Hepatocyte (in vitro differentiated cells): ENCODE data around the gene DHRS2. TPM values are rescaled to one million over a fixed set of nuclear protein-coding genes. Genes with fewer than 3 reads are reported as not detected.

Source experiments
- DNase-seq: peaks from one replicate; pipeline ENCODE4 v3.0.0-alpha.2; 2016; ENCODE audit warnings: low spot score
- H2AFZ ChIP-seq: fragments of 200-600 bp; sonication (generic); 2 replicates; pipeline ENCODE4 v1.6.0; 2016; ENCODE audit warnings: antibody characterized with exemption, mild to moderate bottlenecking
- H3K27ac ChIP-seq: fragments of 200-600 bp; sonication (generic); 2 replicates; pipeline ENCODE4 v1.5.1; 2016; ENCODE audit warnings: mild to moderate bottlenecking
- H3K27me3 ChIP-seq: fragments of 200-600 bp; sonication (generic); 2 replicates; pipeline ENCODE4 v1.6.1; 2016
- H3K36me3 ChIP-seq: fragments of 200-600 bp; sonication (generic); replicated peaks from 2 replicates; pipeline ENCODE4 v1.5.1; 2016; ENCODE audit warnings: low read depth; ENCODE audit not compliant: insufficient read depth
- H3K4me1 ChIP-seq: fragments of 200-600 bp; sonication (generic); 2 replicates; pipeline ENCODE4 v1.5.1; 2016; ENCODE audit warnings: mild to moderate bottlenecking, moderate library complexity; ENCODE audit not compliant: insufficient read depth
- H3K4me2 ChIP-seq: fragments of 200-600 bp; sonication (generic); 2 replicates; pipeline ENCODE4 v1.6.0; 2016
- H3K4me3 ChIP-seq: fragments of 200-600 bp; sonication (generic); 2 replicates; pipeline ENCODE4 v1.5.1; 2016; ENCODE audit warnings: mild to moderate bottlenecking
- H3K79me2 ChIP-seq: fragments of 200-600 bp; sonication (generic); 2 replicates; pipeline ENCODE4 v1.6.0; 2017; ENCODE audit warnings: mild to moderate bottlenecking
- H3K9me2 ChIP-seq: fragments of 200-600 bp; sonication (generic); replicated peaks from 2 replicates; pipeline ENCODE4 v1.6.0; 2017; ENCODE audit warnings: mild to moderate bottlenecking; ENCODE audit not compliant: insufficient read depth
- H3K9me3 ChIP-seq: fragments of 200-600 bp; sonication (generic); 2 replicates; pipeline ENCODE4 v1.5.1; 2016; ENCODE audit warnings: low read depth, mild to moderate bottlenecking
- H4K20me1 ChIP-seq: fragments of 200-600 bp; sonication (generic); 2 replicates; pipeline ENCODE4 v1.6.0; 2016; ENCODE audit warnings: mild to moderate bottlenecking; ENCODE audit not compliant: insufficient read depth, poor library complexity, severe bottlenecking
- EZH2 ChIP-seq: fragments of 200-600 bp; sonication (generic); IDR thresholded peaks from 2 replicates; pipeline ENCODE4 v1.6.1; 2016; ENCODE audit warnings: antibody characterized with exemption, mild to moderate bottlenecking, borderline replicate concordance
- EZH2phosphoT487 ChIP-seq: fragments of 200-600 bp; sonication (generic); IDR thresholded peaks from one replicate; pipeline ENCODE4 v1.6.1; 2018; ENCODE audit warnings: antibody characterized with exemption, mild to moderate bottlenecking, low read depth, moderate library complexity; ENCODE audit not compliant: unreplicated experiment, severe bottlenecking
- WGBS: methylation state at CpG from one replicate; pipeline ENCODE4 v1.1.6; 2016; ENCODE audit warnings: low lambda C conversion rate; ENCODE audit errors: missing lambda C conversion rate; 5-methylcytosine and 5-hydroxymethylcytosine counted together
- polyA plus RNA-seq: library from polyadenylated mRNA; unstranded; fragments of >200 nt; fragmentation: Nextera tagmentation; extraction: Ambion mirVana; gene quantifications from 2 replicates; pipeline ENCODE4 v1.2.1, GENCODE V29; 2016
- total RNA-seq: library from RNA; depleted of rRNA; stranded (reverse); fragments of >200 nt; gene quantifications from 2 replicates; pipeline ENCODE4 v1.2.3, GENCODE V29; 2014
- TF ChIP-seq, protein P1 (sequence below): fragments of 200-600 bp; sonication (generic); IDR thresholded peaks from 2 replicates; pipeline ENCODE4 v1.5.1; 2016; ENCODE audit warnings: antibody characterized with exemption, mild to moderate bottlenecking; ENCODE audit not compliant: poor library complexity

DHRS2 gene
- total and polyA plus RNA-seq, 2 experiments from 2014 or later: 10.4 to 14.2 TPM

DNA sequence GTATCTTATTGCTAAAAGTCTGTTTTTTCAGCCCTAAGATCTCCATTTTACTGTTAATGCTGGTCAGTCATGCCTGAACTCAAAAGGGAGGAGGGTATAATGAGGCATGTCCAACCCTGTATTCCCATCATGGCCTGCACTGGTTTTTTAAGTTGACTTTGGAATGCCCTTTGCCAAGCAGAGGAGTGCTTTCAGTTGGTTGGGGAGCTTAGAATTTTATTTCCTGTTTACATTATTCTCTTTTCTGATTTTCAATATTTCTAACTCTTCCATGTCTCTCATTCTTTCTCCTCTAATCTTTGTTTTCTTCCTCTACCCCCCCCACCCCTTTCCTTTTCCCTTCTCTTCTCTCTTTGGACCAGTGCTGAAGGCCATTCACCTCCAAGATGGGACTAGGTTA, 4.9 kb upstream of the DHRS2 start:
- peak overlapping the region; percentile 63 for H3K27ac ChIP-seq
- DNase-seq: no peak
- no peaks in the 10 kb centered on the region for H3K36me3 ChIP-seq
- H3K4me1 ChIP-seq: peaks cover 28% of the 10 kb centered on the region
- no peak overlapping the region for H3K4me3 ChIP-seq
- no peaks in the 10 kb centered on the region for H3K79me2 ChIP-seq
- TF ChIP-seq, protein P1, sequence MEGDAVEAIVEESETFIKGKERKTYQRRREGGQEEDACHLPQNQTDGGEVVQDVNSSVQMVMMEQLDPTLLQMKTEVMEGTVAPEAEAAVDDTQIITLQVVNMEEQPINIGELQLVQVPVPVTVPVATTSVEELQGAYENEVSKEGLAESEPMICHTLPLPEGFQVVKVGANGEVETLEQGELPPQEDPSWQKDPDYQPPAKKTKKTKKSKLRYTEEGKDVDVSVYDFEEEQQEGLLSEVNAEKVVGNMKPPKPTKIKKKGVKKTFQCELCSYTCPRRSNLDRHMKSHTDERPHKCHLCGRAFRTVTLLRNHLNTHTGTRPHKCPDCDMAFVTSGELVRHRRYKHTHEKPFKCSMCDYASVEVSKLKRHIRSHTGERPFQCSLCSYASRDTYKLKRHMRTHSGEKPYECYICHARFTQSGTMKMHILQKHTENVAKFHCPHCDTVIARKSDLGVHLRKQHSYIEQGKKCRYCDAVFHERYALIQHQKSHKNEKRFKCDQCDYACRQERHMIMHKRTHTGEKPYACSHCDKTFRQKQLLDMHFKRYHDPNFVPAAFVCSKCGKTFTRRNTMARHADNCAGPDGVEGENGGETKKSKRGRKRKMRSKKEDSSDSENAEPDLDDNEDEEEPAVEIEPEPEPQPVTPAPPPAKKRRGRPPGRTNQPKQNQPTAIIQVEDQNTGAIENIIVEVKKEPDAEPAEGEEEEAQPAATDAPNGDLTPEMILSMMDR: no peak
- TF ChIP-seq EZH2phosphoT487 (no peak), EZH2 (no peak)
- H3K27me3 ChIP-seq: no peaks in the 10 kb centered on the region
- H4K20me1 ChIP-seq: no peaks in the 10 kb centered on the region
- H3K9me3 ChIP-seq: no peaks in the 10 kb centered on the region
- peak overlapping the region; percentile 44 for H3K4me2 ChIP-seq
- no peaks in the 10 kb centered on the region for H3K9me2 ChIP-seq
- H2AFZ ChIP-seq: no peak overlapping the region

DNA sequence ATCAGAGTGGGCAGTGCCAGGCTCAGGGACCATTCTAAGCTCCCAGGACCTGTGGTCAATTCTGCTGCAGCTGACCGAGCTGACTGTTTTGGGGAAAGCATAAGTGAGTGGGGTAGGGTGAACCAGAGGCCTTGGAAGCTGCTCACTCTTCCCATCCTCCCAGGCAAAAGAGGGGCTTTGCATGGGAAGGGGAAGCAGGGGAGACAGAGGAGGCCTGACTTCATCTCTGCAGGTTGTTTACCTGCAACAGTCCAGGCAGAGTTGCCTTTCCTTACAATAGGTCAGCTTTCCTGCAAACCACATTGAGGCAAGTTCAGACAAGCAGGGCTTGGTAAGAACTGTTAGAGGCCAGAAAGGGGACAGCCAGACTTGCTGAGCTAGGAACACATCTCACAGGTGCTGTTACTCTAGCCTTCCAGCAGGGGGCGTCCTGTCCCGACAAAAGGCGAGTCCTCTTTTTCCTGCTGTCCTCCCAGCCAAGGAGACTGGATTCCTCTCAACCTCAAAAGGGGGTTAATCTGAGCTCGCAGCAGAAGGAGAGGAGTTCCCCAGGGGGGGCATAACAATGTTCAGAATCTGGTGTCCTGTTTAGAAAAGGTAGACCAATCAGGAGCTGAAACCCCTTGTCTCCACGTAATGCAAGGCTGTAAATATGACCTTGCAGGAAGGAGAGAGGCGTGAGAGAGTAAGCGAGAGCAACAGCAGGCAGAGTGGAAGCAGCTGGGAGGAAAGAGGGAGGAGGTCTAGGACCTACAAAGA, 4.3 kb upstream of the DHRS2 start:
- TF ChIP-seq, protein P1: peak; percentile 96
- no peak for TF ChIP-seq EZH2
- no peak for TF ChIP-seq EZH2phosphoT487
- Histone ChIP-seq H3K27me3 (no peaks in the 10 kb centered on the region), H3K9me3 (no peaks in the 10 kb centered on the region), H3K4me1 (peaks cover 28% of the 10 kb centered on the region), H3K36me3 (no peaks in the 10 kb centered on the region), H3K9me2 (no peaks in the 10 kb centered on the region), H3K4me2 (peak overlapping the region; percentile 62), H3K27ac (peak overlapping the region; percentile 63), H2AFZ (peak overlapping the region; percentile 58), H4K20me1 (no peaks in the 10 kb centered on the region), H3K4me3 (no peak overlapping the region), H3K79me2 (no peaks in the 10 kb centered on the region)
- peak; percentile 91 for DNase-seq
- 25% methylated on average over 8 of the region's 8 CpGs for WGBS

DNA sequence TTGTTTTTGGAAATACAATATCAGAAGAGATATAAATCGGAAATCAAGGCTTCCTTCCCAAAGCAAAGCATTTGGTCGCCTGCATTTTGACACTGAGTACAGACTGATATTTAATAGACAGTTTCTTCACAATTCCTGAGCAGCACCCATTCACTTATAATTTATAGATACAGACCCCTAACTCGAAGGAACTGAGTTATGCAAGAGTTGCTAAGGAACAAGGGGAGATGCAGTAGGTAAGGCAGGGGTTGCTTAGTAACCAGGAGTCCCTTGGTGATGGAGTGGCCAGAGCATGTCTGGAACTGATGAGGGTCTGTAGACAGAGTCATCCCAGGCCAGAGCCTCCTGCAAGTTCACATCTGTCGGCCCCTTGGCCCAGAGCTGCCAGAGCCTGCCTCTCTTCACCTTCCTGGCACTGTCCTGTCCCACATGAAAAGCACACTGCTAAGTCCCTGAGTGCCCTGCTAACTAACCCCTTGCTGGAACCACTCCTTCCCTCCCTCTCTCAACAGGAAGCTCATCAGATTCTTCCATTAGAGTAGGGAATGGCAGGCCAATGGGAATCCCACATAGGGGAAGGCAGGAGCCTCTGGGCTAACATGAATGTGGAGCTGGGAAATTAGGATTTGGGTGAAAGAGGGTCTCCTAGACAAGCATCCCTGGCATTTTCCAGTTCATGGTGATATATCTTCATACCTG, 3.6 kb upstream of the DHRS2 start:
- no peaks in the 10 kb centered on the region for H4K20me1 ChIP-seq
- H3K27ac ChIP-seq: peak overlapping the region; percentile 60
- WGBS: 62% methylated on average over 4 of the region's 4 CpGs
- H3K4me1 ChIP-seq: peaks cover 28% of the 10 kb centered on the region
- no peaks in the 10 kb centered on the region for H3K9me2 ChIP-seq
- H3K36me3 ChIP-seq: no peaks in the 10 kb centered on the region
- peak overlapping the region; percentile 62 for H3K4me2 ChIP-seq
- peak overlapping the region; percentile 58 for H2AFZ ChIP-seq
- no peaks in the 10 kb centered on the region for H3K27me3 ChIP-seq
- H3K4me3 ChIP-seq: no peak overlapping the region
- no peaks in the 10 kb centered on the region for H3K79me2 ChIP-seq
- no peaks in the 10 kb centered on the region for H3K9me3 ChIP-seq
- no peak for TF ChIP-seq EZH2phosphoT487
- TF ChIP-seq, protein P1: no peak
- TF ChIP-seq EZH2: no peak
- no peak for DNase-seq
